Smooth muscle cell of the brain vasculature (primary cell): ENCODE data around the gene ZC3H11A.
"Not testable (repeated sequence)": the region's sequence is repeated elsewhere in the genome, so short reads cannot be mapped to it uniquely, and the experiment has no call there.

ENCODE experiments used
- DNase-seq: peaks from one replicate; pipeline ENCODE4 v3.0.0-alpha.2; 2012; ENCODE audit warnings: low read depth, low spot score

Gene ZC3H11A

GRCh38 chr1:203781962-203782361 lies 13.5 kb upstream of the ZC3H11A start:
- no peak for DNase-seq

DNA sequence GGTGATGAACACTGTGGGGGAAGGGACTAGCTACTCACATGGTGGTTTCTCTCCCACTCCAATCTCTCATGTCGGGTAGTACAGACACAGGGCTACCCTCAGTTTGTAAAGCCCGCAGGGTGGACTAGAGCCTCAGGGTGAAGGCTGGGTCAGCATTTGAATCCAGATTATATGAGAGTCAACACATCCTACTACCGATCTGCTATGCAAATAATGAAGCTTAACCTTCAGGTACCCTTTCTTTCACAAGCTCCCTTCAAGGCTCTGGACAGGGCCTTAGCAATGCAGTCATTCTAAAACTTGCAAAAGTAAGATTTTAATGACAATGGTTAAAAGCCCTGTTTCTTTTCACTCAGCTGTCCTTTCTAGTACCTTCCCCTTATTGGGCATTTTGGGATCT lies 5.5 kb upstream of the ZC3H11A start:
- no peak for DNase-seq

DNA sequence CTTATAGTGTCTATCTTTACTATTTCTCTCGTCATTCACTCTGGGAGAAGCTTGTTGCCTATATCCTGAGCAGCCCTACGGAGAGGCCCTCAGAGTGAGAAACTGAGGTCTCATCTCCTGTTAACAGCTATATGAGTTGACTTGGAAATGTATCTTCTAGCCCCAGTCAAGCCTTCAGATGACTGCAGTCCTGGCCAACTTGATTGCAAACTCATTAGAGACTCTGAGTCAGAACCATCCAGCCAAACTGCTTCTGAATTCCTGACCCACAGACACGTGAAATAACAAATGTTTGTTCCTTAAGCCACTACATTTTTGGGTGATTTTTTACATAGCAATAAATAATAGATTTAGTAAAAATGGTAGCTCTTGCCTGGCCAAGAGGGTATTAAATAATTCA lies 3.9 kb upstream of the ZC3H11A start:
- no peak for DNase-seq

DNA sequence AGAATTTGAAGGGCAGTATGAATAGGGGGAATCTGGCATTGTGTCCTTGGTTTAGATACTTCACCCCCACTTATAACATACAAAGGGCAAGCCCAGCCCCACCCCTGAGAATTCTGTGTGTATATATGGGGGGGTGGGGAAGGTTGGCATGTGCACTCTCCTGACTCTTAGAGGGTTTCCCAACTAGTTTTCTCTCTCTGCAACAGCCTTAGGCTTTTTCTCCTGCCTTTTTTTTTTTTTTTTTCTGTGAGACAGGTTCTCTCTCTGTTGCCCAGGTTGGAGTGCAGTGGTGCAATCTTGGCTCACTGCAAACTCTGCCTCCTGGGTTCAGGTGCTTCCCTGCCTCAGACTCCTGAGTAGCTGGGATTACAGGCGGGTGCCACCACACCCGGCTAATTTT lies 2.9 kb upstream of the ZC3H11A start:
- DNase-seq: no peak

GRCh38 chr1:203793561-203793960 lies 1.9 kb upstream of the ZC3H11A start:
- DNase-seq: not testable (repeated sequence)

DNA sequence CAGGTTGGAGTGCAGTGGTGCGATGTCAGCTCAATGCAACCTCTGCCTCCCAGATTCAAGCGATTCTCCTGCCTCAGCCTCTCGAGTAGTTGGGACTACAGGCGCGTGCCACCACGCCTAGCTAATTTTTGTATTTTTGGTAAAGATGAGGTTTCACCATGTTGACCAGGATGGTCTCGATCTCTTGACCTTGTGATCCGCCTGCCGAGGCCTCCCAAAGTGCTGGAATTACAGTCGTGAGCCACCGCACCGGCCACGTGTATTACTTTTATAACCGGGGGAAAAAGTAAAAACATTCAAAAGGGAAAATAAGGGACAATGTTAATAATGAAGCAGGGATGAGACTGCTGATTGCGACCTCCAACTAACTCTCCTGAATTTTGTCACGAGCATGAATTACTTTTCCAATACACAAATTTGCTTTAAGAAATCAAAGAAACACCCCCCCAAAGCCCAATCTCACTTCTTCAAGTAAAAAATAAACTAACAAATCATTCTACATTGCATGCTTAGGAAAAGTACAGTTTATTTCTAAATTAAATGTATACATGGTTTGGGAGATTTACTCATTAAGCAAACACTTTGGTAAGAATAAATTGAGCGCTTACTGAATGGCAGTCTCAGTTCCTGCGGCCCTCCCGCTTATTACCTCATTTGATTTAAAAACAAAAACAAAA lies 521 bp upstream of the ZC3H11A start:
- no peak for DNase-seq

- no peak for DNase-seq
Observed at GRCh38 chr1:203796236-203796605, 798 bp downstream of the ZC3H11A start.

DNA sequence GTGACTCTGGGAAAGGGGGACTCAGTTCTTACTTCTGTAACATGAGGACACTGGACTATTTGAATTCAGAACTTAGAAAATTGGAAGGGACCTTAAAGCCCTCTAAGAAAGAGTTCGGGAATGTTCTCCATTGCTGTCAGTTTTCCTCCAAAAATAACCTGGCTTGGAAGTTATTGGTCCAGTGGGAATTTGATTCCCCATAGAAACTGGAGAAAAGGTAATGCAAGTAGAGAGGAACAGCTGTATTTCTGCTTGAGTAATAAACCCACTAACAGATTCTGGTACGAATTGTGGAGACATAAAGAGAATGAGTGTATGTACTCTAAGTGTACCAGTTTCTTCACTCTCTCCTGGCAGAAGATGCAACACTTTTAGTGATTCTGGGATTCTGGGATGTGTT lies 1.8 kb downstream of the ZC3H11A start:
- no peak for DNase-seq

DNA sequence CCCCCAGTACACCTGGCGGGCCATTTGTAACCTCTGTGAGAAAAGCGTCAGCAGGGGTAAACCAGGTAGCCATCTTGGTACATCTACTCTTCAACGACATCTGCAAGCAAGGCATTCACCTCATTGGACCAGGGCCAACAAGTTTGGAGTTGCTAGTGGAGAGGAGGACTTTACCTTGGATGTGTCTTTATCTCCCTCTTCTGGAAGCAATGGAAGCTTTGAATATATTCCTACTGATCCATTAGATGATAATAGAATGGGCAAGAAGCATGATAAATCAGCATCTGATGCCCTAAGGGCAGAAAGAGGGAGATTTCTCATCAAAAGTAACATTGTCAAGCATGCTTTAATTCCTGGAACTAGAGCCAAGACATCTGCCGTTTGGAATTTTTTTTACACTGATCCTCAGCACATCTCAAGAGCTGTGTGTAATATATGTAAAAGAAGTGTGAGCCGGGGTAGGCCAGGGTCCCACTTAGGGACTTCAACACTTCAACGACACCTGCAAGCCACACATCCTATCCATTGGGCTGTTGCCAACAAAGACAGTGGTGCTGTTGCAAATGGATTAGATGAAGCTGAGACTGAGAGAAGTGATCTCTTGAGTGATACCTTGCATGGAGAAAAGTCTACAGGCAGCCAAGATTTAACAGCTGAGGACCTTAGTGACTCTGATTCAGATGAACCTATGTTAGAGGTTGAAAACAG lies 2.7 kb downstream of the ZC3H11A start:
- DNase-seq: no peak

DNA sequence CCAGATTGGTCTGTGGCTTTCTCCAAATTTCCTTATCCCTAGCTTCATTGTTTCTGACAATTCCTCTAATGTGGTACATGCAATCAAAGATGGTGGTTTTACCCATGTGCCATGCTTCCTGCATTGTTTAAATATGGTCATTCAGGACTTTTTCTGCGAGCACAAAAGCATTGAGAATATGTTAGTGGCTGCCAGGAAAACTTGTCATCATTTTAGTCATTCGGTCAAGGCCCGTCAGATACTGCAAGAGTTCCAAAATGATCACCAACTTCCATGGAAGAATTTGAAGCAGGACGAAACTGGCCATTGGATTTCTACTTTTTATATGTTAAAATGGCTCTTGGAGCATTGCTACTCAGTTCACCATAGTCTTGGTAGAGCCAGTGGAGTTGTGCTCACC lies 3.7 kb downstream of the ZC3H11A start:
- DNase-seq: no peak

DNA sequence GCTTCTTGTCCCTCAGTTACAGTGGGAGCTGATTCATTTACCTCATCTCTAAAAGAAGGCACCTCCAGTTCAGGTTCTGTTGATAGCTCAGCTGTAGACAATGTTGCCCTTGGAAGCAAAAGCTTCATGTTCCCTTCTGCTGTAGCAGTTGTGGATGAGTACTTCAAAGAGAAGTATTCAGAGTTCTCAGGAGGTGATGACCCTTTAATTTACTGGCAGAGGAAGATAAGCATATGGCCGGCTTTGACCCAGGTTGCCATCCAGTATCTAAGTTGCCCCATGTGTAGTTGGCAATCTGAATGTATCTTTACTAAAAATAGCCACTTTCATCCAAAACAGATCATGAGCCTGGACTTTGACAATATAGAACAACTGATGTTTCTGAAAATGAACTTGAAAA lies 4.5 kb downstream of the ZC3H11A start:
- DNase-seq: no peak

DNA sequence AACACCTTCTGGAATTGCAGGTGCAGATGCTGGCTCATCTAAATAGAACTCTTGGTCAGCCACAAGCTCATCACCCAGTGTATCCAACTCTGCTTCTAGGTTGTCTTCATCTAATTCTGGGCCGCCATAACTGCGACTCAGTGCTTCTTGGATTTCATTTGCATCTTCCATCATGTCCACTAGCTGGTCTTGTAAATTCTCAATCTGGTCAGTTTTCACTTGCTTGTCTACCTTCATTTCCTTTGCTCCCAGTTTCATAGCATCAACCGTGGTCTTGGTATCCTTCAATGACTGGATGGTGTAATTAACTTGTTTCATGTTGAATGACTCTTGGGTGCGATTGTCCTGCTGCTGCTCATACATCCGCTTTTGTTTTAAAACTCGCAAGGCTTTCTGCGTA lies 10.3 kb downstream of the ZC3H11A start:
- DNase-seq: no peak

GRCh38 chr1:203807196-203807595 lies 11.8 kb downstream of the ZC3H11A start:
- no peak for DNase-seq

DNA sequence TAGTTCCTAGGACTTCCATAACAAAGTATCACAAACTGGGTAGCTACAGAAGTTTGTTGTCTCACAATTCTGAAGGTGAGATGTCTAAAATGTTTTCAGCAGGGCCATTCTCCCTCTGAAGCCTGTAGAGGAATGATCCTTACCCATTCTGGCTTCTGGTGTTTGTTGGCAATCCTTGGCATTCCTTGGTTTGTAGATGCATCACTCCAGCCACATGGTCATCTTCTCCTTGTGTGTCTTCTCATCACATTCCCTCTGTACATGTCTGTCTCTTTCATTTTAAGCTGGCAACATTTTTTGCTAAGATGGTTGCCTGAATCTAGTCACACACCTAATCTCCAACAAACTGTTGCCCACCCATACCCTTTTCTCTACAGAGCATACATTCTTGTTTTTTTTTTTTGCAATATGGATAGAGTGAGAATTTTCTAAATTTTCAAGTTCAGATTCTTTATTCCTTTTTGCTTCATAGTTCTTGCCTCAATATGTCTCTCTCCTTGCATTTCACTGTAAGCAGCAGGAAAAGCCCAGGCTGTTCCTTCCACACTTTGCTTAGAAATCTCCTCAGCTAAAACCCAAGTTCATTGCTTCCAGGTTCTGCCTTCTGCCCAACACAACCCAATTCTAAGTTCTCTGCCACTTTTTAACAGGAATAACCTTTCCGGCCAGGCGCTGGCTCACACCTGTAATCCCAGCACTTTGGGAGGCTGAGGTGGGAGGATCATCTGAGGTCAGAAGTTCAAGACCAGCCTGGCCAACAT lies 18.3 kb downstream of the ZC3H11A start:
- DNase-seq: no peak

GRCh38 chr1:203818399-203818798 lies 23.0 kb downstream of the ZC3H11A start:
- no peak for DNase-seq

DNA sequence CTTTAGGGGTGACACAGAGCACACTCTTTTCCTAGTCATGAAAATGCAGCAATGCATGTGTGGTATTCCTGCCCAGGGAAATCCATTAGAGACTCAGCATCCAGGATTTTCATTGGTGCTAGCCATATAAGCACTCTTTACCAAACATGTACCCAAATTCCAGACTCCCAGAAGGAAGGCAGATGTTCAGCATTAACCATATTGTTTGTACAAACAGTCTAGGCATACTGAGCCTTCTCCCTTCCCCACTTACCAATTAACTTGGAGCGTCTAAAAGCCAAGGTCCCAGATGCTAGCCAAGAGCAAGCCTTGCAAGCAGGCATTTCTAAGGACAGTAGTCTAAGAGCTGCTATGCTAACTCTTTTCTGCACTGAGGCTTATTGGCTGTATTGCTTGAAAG lies 27.9 kb downstream of the ZC3H11A start:
- DNase-seq: no peak

DNA sequence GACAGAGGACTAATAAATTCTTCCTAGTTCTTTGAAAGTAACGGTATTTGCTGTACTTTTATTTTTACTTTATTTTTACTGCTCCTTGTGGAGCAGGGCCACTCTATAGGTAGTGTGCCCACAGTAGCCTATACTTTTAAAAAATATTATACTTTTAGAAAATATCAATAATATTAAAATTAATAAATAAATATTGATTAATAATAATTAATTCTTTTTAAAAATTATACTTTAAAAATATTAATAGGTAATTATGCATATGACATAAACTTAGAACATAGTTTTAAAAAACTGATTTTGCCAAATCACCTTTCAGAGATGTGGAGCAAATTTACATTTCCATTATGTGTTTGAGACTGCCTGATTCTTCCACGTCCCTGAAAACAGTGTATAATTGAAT lies 30.8 kb downstream of the ZC3H11A start:
- no peak for DNase-seq

- no peak for DNase-seq
Observed at GRCh38 chr1:203828002-203828401, 32.6 kb downstream of the ZC3H11A start.

GRCh38 chr1:203828503-203828902 lies 33.1 kb downstream of the ZC3H11A start:
- DNase-seq: no peak

- DNase-seq: not testable (repeated sequence)
Observed at GRCh38 chr1:203829247-203829646, 33.8 kb downstream of the ZC3H11A start.

- no peak for DNase-seq
Observed at GRCh38 chr1:203835476-203835875, 40.1 kb downstream of the ZC3H11A start.

GRCh38 chr1:203839081-203839480 lies 43.7 kb downstream of the ZC3H11A start:
- peak; percentile 83 for DNase-seq
